Liver (tissue), 9 donors: ENCODE results near the gene OPN1SW. TPM values are rescaled to one million over a fixed set of nuclear protein-coding genes. Genes with fewer than 3 reads are reported as not detected.

ENCODE experiments used
- DNase-seq: peaks from one replicate; pipeline ENCODE4 v3.0.0-alpha.2; 2017; ENCODE audit warnings: low spot score
- H3K27ac ChIP-seq, 2 donors: one replicate each; pipeline ENCODE4 v1.7.0; 2013; ENCODE audit warnings: inconsistent platforms in 2 of 2, low read length in 2 of 2, control low read depth in 1 of 2, low read depth in 1 of 2, mild to moderate bottlenecking in 1 of 2
- H3K27me3 ChIP-seq, 4 donors: one replicate each; pipeline versions ENCODE4 v1.6.1 to v1.7.0; 2013; ENCODE audit warnings: low read length in 3 of 4, inconsistent platforms in 1 of 4, mild to moderate bottlenecking in 1 of 4, moderate library complexity in 1 of 4; ENCODE audit not compliant: control insufficient read depth in 4 of 4, insufficient read depth in 4 of 4
- H3K36me3 ChIP-seq, 4 donors: one replicate each; pipeline versions ENCODE4 v1.6.1 to v1.7.0; 2013; ENCODE audit warnings: low read length in 3 of 4, mild to moderate bottlenecking in 3 of 4, low read depth in 1 of 4, moderate library complexity in 1 of 4; ENCODE audit not compliant: control insufficient read depth in 4 of 4, insufficient read depth in 3 of 4
- H3K4me1 ChIP-seq, 4 donors: one replicate each; pipeline versions ENCODE4 v1.6.1 to v1.7.0; 2013; ENCODE audit warnings: low read length in 3 of 4, mild to moderate bottlenecking in 3 of 4, moderate library complexity in 1 of 4; ENCODE audit not compliant: control insufficient read depth in 4 of 4, insufficient read depth in 4 of 4
- H3K4me3 ChIP-seq, 3 donors: one replicate each; pipeline versions ENCODE4 v1.6.1 to v1.7.0; 2013; ENCODE audit warnings: low read length in 3 of 3, control low read depth in 1 of 3, low read depth in 1 of 3, mild to moderate bottlenecking in 1 of 3
- H3K9ac ChIP-seq, 2 donors: one replicate each; pipeline ENCODE4 v1.7.0; 2013; ENCODE audit warnings: low read length in 2 of 2, mild to moderate bottlenecking in 2 of 2, moderate library complexity in 2 of 2, control low read depth in 1 of 2, low read depth in 1 of 2
- H3K9me3 ChIP-seq, 4 donors: one replicate each; pipeline versions ENCODE4 v1.6.1 to v1.7.0; 2013; ENCODE audit warnings: low read length in 3 of 4; ENCODE audit not compliant: control insufficient read depth in 4 of 4
- ATF3 ChIP-seq: IDR thresholded peaks from 2 replicates; pipeline ENCODE4 v1.6.1; 2016; ENCODE audit warnings: antibody characterized with exemption
- CTCF ChIP-seq: fragments of 150-350 bp; IDR thresholded peaks from 2 replicates; pipeline ENCODE4 v1.5.1; 2017; ENCODE audit warnings: improper control_type of control experiment, low read depth, low read length; ENCODE audit not compliant: missing input control
- EGR1 ChIP-seq, 2 donors: IDR thresholded peaks; 2 replicates each; pipeline ENCODE4 v1.6.1; 2016 to 2018; ENCODE audit warnings: antibody characterized with exemption in 2 of 2, low read depth in 2 of 2
- FOXA1 ChIP-seq: IDR thresholded peaks from 2 replicates; pipeline ENCODE4 v1.6.1; 2016; ENCODE audit warnings: antibody characterized with exemption
- FOXA2 ChIP-seq: IDR thresholded peaks from 2 replicates; pipeline ENCODE4 v1.6.1; 2016; ENCODE audit warnings: antibody characterized with exemption
- GABPA ChIP-seq, 2 donors: IDR thresholded peaks in 1 of 2; conservative IDR thresholded peaks in 1 of 2; 2 replicates each; pipeline ENCODE4 v1.6.1; 2016; ENCODE audit warnings: antibody characterized with exemption in 2 of 2, mild to moderate bottlenecking in 1 of 2, moderate library complexity in 1 of 2
- HNF4A ChIP-seq, 2 donors: conservative IDR thresholded peaks; 2 replicates each; pipeline ENCODE4 v1.6.1; 2016; ENCODE audit warnings: antibody characterized with exemption in 2 of 2, mild to moderate bottlenecking in 2 of 2
- HNF4G ChIP-seq: IDR thresholded peaks from 2 replicates; pipeline ENCODE4 v1.6.1; 2016; ENCODE audit warnings: antibody characterized with exemption
- JUND ChIP-seq, 2 donors: IDR thresholded peaks; 2 replicates each; pipeline ENCODE4 v1.6.1; 2016; ENCODE audit warnings: antibody characterized with exemption in 2 of 2
- MAX ChIP-seq: IDR thresholded peaks from 2 replicates; pipeline ENCODE4 v1.6.1; 2016; ENCODE audit warnings: antibody characterized with exemption
- NR2F2 ChIP-seq: IDR thresholded peaks from 2 replicates; pipeline ENCODE4 v1.6.1; 2016; ENCODE audit warnings: antibody characterized with exemption
- RAD21 ChIP-seq, 2 donors: IDR thresholded peaks; 2 replicates each; pipeline ENCODE4 v1.6.1; 2016; ENCODE audit warnings: antibody characterized with exemption in 2 of 2, mild to moderate bottlenecking in 2 of 2
- REST ChIP-seq: IDR thresholded peaks from 2 replicates; pipeline ENCODE4 v1.6.1; 2016; ENCODE audit warnings: antibody characterized with exemption, mild to moderate bottlenecking
- RXRA ChIP-seq, 2 donors: IDR thresholded peaks; 2 replicates each; pipeline ENCODE4 v1.6.1; 2017 to 2018; ENCODE audit warnings: antibody characterized with exemption in 2 of 2, mild to moderate bottlenecking in 1 of 2
- SP1 ChIP-seq: IDR thresholded peaks from 2 replicates; pipeline ENCODE4 v1.6.1; 2018; ENCODE audit warnings: antibody characterized with exemption, mild to moderate bottlenecking
- TAF1 ChIP-seq: conservative IDR thresholded peaks from 2 replicates; pipeline ENCODE4 v1.6.1; 2016; ENCODE audit warnings: antibody characterized with exemption, mild to moderate bottlenecking
- YY1 ChIP-seq: IDR thresholded peaks from 2 replicates; pipeline ENCODE4 v1.6.1; 2016; ENCODE audit warnings: antibody characterized with exemption, mild to moderate bottlenecking
- ZBTB33 ChIP-seq: IDR thresholded peaks from 2 replicates; pipeline ENCODE4 v1.6.1; 2016; ENCODE audit warnings: antibody characterized with exemption
- WGBS: extraction: QIAGEN DNeasy Blood & Tissue Kit; methylation state at CpG from one replicate; pipeline ENCODE4 v1.1.7; 2013; 5-methylcytosine and 5-hydroxymethylcytosine counted together
- polyA plus RNA-seq, 2 donors: library from polyadenylated mRNA; stranded (reverse) in 1 of 2; unstranded in 1 of 2; fragments of 200-250 nt in 1 of 2; fragments of >200 nt in 1 of 2; fragmentation: Nextera tagmentation in 1 of 2; extraction: Ambion mirVana in 1 of 2; gene quantifications; one replicate each; pipeline versions ENCODE4 v1.2.1 to v1.2.3, GENCODE V29; 2013 to 2015
- total RNA-seq, 2 donors: library from RNA; depleted of rRNA; stranded (reverse); fragments of >200 nt; gene quantifications; one replicate each; pipeline ENCODE4 v1.2.3, GENCODE V29; 2014
- donor health status: healthy.
- donor health status: healthy.
- donor health status: healthy.
- donor health status: healthy.
- donor health status: healthy.

Gene OPN1SW
- total and polyA plus RNA-seq, 4 donors: 0.29 TPM; not detected in 3

GRCh38 chr7:128781851-128782250, 6.3 kb upstream of the OPN1SW start:
- 73% methylated on average over 3 of the region's 3 CpGs for WGBS
- H3K36me3 ChIP-seq: no peaks in the 10 kb centered on the region
- no peak overlapping the region for H3K9ac ChIP-seq
- no peak overlapping the region for H3K27ac ChIP-seq
- no peaks in the 10 kb centered on the region for H3K9me3 ChIP-seq
- no peak for DNase-seq
- no peaks in the 10 kb centered on the region for H3K4me1 ChIP-seq
- no peaks in the 10 kb centered on the region for H3K27me3 ChIP-seq
- no peak for TF ChIP-seq SP1
- TF ChIP-seq YY1: no peak
- TF ChIP-seq REST: no peak
- no peak for TF ChIP-seq RXRA (IDR thresholded peaks at IDR 0.05)
- no peak for TF ChIP-seq ZBTB33
- TF ChIP-seq ATF3: no peak
- TF ChIP-seq RAD21 (IDR thresholded peaks at IDR 0.05): no peak
- no peak for TF ChIP-seq CTCF
- no peak for TF ChIP-seq NR2F2
- no peak for TF ChIP-seq MAX
- TF ChIP-seq FOXA2: no peak
- TF ChIP-seq GABPA (IDR thresholded peaks at IDR 0.05 in 1 of 2, conservative IDR thresholded peaks at IDR 0.05 in 1 of 2): no peak
- no peak for TF ChIP-seq HNF4A (conservative IDR thresholded peaks at IDR 0.05)
- no peak for TF ChIP-seq JUND (IDR thresholded peaks at IDR 0.05)
- TF ChIP-seq FOXA1: no peak
- no peak for TF ChIP-seq TAF1
- no peak for TF ChIP-seq HNF4G
- no peak for TF ChIP-seq EGR1 (IDR thresholded peaks at IDR 0.05; ENCODE audit: low read depth in 2 of 2)
- H3K4me3 ChIP-seq: no peak overlapping the region
